PC-9 (cell line): ENCODE results near the gene TF. TPM values are rescaled to one million over a fixed set of nuclear protein-coding genes. Genes with fewer than 3 reads are reported as not detected.

Source experiments
- BruUV-seq: library from RNA; stranded (reverse); fragments of 400-500 nt; replicated peaks from 2 replicates; lab custom pipeline; 2021; lab: Mats Ljungman, UMichigan
- CTCF ChIA-PET: fragments of 300-600 bp; sonication (Branson Sonifier 250); formaldehyde crosslinking; loops from one replicate; lab custom pipeline; 2022; ENCODE audit warnings: antibody characterized with exemption; lab: Charles Lee
- POLR2A ChIA-PET: fragments of 300-600 bp; sonication (Branson Sonifier 250); formaldehyde crosslinking; loops from one replicate; lab custom pipeline; 2022; ENCODE audit warnings: antibody characterized with exemption; ENCODE audit not compliant: unreplicated experiment; lab: Charles Lee
- DNase-seq, 2 experiments: peaks; one replicate each; pipeline versions ENCODE4 v3.0.0 to v3.0.0-alpha.2; 2015 to 2022; ENCODE audit warnings: mixed read lengths in 1 of 2
- H2AFZ ChIP-seq: fragments of 200-600 bp; sonication (generic); 2 replicates; pipeline ENCODE4 v1.8.1; 2017; ENCODE audit warnings: antibody characterized with exemption
- H3F3A ChIP-seq: fragments of 200-600 bp; sonication (generic); 2 replicates; pipeline ENCODE4 v1.8.1; 2017; ENCODE audit warnings: antibody characterized with exemption, mild to moderate bottlenecking, low read depth; ENCODE audit not compliant: insufficient read depth
- H3K27ac ChIP-seq: fragments of 200-600 bp; sonication (generic); 2 replicates; pipeline ENCODE4 v1.6.1; 2016; ENCODE audit warnings: mixed run types
- H3K27me3 ChIP-seq: fragments of 200-600 bp; sonication (generic); 2 replicates; pipeline ENCODE4 v1.6.1; 2016; ENCODE audit warnings: low read depth, mixed run types; ENCODE audit not compliant: insufficient read depth
- H3K36me3 ChIP-seq: fragments of 200-600 bp; sonication (generic); 2 replicates; pipeline ENCODE4 v1.6.1; 2016; ENCODE audit warnings: low read depth, mixed run types
- H3K4me1 ChIP-seq: fragments of 200-600 bp; sonication (generic); replicated peaks from 2 replicates; pipeline ENCODE4 v1.6.1; 2016; ENCODE audit warnings: mixed run types; ENCODE audit not compliant: insufficient read depth
- H3K4me2 ChIP-seq: fragments of 200-600 bp; sonication (generic); 2 replicates; pipeline ENCODE4 v1.6.1; 2017; ENCODE audit warnings: mixed run types
- H3K4me3 ChIP-seq: fragments of 200-600 bp; sonication (generic); 2 replicates; pipeline ENCODE4 v1.6.1; 2016; ENCODE audit warnings: mixed run types
- H3K79me2 ChIP-seq: fragments of 200-600 bp; sonication (generic); 2 replicates; pipeline ENCODE4 v1.6.1; 2017; ENCODE audit warnings: low read depth, mixed run types
- H3K9me2 ChIP-seq: fragments of 200-600 bp; sonication (generic); 2 replicates; pipeline ENCODE4 v1.8.1; 2017; ENCODE audit warnings: mild to moderate bottlenecking; ENCODE audit not compliant: insufficient read depth
- H3K9me3 ChIP-seq: fragments of 200-600 bp; sonication (generic); 2 replicates; pipeline ENCODE4 v1.8.1; 2016; ENCODE audit warnings: low read depth; ENCODE audit not compliant: insufficient read depth
- H4K20me1 ChIP-seq: fragments of 200-600 bp; sonication (generic); 2 replicates; pipeline ENCODE4 v1.8.1; 2017; ENCODE audit not compliant: insufficient read depth
- EZH2 ChIP-seq: fragments of 200-600 bp; sonication (generic); IDR thresholded peaks from 2 replicates; pipeline ENCODE4 v1.8.0; 2017; ENCODE audit warnings: antibody characterized with exemption, low read depth
- intact Hi-C: fragments of 100-400 bp; cut with micrococcal nuclease; formaldehyde crosslinking; loops from one replicate; pipeline ENCODE4 v1.10.0; 2022; ENCODE audit not compliant: unreplicated experiment
- total RNA-seq: library from RNA; stranded (reverse); gene quantifications from 2 replicates; pipeline ENCODE4 v1.2.3, GENCODE V29; 2021
- TF ChIP-seq, protein P1 (sequence below): fragments of 200-600 bp; sonication (generic); conservative IDR thresholded peaks from 2 replicates; pipeline ENCODE4 v1.6.1; 2017; ENCODE audit warnings: mixed run types, antibody characterized with exemption, mild to moderate bottlenecking, moderate library complexity

Gene TF
- total RNA-seq, 1 experiment from 2014 or later: 0.24 TPM

DNA sequence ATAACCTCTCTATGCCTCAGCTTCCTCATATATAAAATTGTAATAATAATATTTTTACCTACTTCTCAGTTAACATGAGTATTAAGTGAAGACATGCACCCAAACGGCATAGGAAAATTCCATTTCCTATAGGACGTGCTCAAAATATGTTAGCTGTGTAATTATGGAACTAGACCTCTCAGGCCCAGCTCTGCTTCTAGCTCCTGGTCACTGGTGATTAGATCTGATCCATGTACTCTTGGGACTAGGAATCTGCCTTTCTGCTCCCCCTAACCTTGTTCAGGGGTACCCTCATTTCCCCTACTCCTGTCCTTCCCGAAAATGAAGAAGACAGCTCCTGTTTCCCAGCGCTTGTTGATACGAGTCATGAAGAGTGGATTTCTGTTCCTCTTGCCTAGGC, 29.6 kb downstream of the TF start:
- no peaks in the 10 kb centered on the region for H3K36me3 ChIP-seq
- no peak overlapping the region for H3K4me2 ChIP-seq
- H3K79me2 ChIP-seq: no peaks in the 10 kb centered on the region
- POLR2A ChIA-PET: no interaction called here
- TF ChIP-seq, protein P1, sequence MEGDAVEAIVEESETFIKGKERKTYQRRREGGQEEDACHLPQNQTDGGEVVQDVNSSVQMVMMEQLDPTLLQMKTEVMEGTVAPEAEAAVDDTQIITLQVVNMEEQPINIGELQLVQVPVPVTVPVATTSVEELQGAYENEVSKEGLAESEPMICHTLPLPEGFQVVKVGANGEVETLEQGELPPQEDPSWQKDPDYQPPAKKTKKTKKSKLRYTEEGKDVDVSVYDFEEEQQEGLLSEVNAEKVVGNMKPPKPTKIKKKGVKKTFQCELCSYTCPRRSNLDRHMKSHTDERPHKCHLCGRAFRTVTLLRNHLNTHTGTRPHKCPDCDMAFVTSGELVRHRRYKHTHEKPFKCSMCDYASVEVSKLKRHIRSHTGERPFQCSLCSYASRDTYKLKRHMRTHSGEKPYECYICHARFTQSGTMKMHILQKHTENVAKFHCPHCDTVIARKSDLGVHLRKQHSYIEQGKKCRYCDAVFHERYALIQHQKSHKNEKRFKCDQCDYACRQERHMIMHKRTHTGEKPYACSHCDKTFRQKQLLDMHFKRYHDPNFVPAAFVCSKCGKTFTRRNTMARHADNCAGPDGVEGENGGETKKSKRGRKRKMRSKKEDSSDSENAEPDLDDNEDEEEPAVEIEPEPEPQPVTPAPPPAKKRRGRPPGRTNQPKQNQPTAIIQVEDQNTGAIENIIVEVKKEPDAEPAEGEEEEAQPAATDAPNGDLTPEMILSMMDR: no peak
- TF ChIP-seq EZH2: no peak
- CTCF ChIA-PET: interaction anchor here (0.6 kb wide), 1 partner anchor 147 kb away, joined by 7 read pairs; no protein-coding TSS in a partner anchor
- DNase-seq: no peak
- H4K20me1 ChIP-seq: no peaks in the 10 kb centered on the region
- H3K9me2 ChIP-seq: no peaks in the 10 kb centered on the region
- H3K27me3 ChIP-seq: 0 out of 2 replicates have a peak, but pooled peaks cover 8% of the 10 kb centered on the region
- H3K4me1 ChIP-seq: no peaks in the 10 kb centered on the region
- H2AFZ ChIP-seq: no peak overlapping the region
- H3K9me3 ChIP-seq: no peaks in the 10 kb centered on the region
- H3K4me3 ChIP-seq: no peak overlapping the region
- intact Hi-C loops: no loop called here
- BruUV-seq: no TSS peak
- no peak overlapping the region for H3K27ac ChIP-seq
- no peaks in the 10 kb centered on the region for H3F3A ChIP-seq

DNA sequence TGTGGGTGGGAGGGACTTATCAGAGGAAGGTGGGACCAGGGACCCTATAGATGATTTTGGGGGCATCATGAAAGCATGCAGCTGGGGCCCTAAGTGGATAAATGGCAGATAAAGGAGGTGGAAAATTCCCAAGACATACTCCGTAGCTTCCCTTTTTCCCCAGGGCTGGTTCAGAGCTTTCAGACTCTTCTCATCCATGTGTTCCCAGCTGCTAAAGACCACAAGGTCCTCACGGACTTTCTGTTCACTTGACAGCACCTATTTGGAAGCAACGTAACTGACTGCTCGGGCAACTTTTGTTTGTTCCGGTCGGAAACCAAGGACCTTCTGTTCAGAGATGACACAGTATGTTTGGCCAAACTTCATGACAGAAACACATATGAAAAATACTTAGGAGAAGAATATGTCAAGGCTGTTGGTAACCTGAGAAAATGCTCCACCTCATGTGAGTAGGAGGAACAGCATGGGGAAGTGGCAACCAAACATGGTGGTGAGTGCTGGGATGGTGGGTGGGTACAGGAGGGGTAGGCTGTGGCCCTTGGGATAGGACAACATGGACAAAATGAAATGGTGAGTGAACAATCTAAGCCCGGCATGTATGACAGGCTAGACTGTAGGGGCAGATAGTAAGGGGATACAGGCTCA, 30.7 kb downstream of the TF start:
- no peak for TF ChIP-seq EZH2
- TF ChIP-seq, protein P1: no peak
- BruUV-seq: no TSS peak
- CTCF ChIA-PET: no interaction called here
- Histone ChIP-seq H3K4me2 (no peak overlapping the region), H3K4me3 (no peak overlapping the region), H3K4me1 (no peaks in the 10 kb centered on the region), H2AFZ (no peak overlapping the region), H3K36me3 (no peaks in the 10 kb centered on the region), H3K27ac (no peak overlapping the region), H4K20me1 (no peaks in the 10 kb centered on the region), H3F3A (no peaks in the 10 kb centered on the region), H3K27me3 (0 out of 2 replicates have a peak, but pooled peaks cover 8% of the 10 kb centered on the region), H3K9me3 (no peaks in the 10 kb centered on the region), H3K9me2 (no peaks in the 10 kb centered on the region), H3K79me2 (no peaks in the 10 kb centered on the region)
- intact Hi-C loops: no loop called here
- no peak for DNase-seq
- POLR2A ChIA-PET: interaction anchor here (0.6 kb wide), 1 partner anchor 335 kb away, joined by 10 read pairs; no protein-coding TSS in a partner anchor

DNA sequence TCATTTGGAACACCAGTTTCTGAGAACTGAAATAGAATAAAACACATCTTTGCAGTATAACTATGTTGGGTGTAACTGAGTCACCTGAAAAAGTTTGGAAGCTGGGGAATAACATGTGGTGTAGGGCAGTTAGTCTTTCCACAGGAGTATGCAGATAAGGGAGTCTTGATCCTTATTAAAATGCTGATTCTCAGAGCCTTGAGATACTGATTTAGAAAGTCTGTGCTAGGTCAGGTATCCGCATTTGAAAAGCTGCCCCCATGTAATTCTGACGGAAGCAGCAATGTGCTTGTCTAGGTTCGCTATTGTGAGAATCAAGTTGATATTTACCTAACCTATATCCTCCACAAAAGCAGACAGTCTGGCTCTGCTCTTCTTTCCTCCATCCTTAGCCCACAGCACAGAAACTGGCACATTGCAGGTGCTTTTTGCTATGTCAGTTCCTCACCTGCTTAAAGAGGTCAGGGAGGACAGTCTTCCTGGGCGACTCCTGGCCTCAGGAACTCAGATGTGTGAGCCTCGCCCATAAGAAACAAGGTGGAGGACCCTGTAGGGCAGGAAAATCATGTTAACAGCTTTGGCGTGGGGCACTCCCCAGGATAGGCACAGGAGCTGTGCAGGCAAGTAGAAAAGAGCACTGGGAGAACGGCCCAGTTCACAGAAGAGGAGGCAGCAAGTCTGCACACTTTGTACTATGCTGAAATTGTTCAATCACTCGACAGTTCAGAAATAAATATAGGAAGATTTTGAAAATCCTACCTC, 31.8 kb downstream of the TF start:
- TF ChIP-seq, protein P1: no peak
- TF ChIP-seq EZH2: no peak
- Histone ChIP-seq H4K20me1 (no peaks in the 10 kb centered on the region), H3K9me3 (no peaks in the 10 kb centered on the region), H3K27me3 (0 out of 2 replicates have a peak, but pooled peaks cover 8% of the 10 kb centered on the region), H3K4me2 (no peak overlapping the region), H2AFZ (no peak overlapping the region), H3K79me2 (no peaks in the 10 kb centered on the region), H3F3A (no peaks in the 10 kb centered on the region), H3K4me3 (no peak overlapping the region), H3K9me2 (no peaks in the 10 kb centered on the region), H3K4me1 (no peaks in the 10 kb centered on the region), H3K36me3 (no peaks in the 10 kb centered on the region), H3K27ac (no peak overlapping the region)
- no TSS peak for BruUV-seq
- DNase-seq: no peak
- POLR2A ChIA-PET: no interaction called here
- CTCF ChIA-PET: no interaction called here
- intact Hi-C loops: no loop called here
